Vein endothelial cell (primary cell): ENCODE data around the gene PCDHA12. TPM values are rescaled to one million over a fixed set of nuclear protein-coding genes. Genes with fewer than 3 reads are reported as not detected.

ENCODE experiments used
- total RNA-seq: library from RNA; depleted of rRNA; stranded (reverse); fragments of >200 nt; gene quantifications from 2 replicates; pipeline ENCODE4 v1.2.3, GENCODE V29; 2012

PCDHA12 gene
- under 0.01 TPM in 1 of 2 replicates, not detected in the other for total RNA-seq

GRCh38 chr5:140875085-140876065 lies at the start of gene PCDHA12:
PCDHA12 (plus strand) TSS chr5:140875308; CDS start chr5:140875473, 165 bp downstream.

GRCh38 chr5:140827704-140828361 lies 47.3 kb upstream of the PCDHA12 start, which contains the start of gene PCDHA6:
PCDHA6 (plus strand) TSS chr5:140827960; CDS start chr5:140828092, 132 bp downstream.

GRCh38 chr5:140833993-140834392 lies 41.1 kb upstream of the PCDHA12 start, which contains the start of gene PCDHA7:
PCDHA7 (plus strand) TSS chr5:140834269; CDS start chr5:140834384, 115 bp downstream.

GRCh38 chr5:140840978-140841962 lies 33.8 kb upstream of the PCDHA12 start, which contains the start of gene PCDHA8:
PCDHA8 (plus strand) TSS chr5:140841187; CDS start chr5:140841322, 135 bp downstream.

GRCh38 chr5:140848139-140849102 lies 26.7 kb upstream of the PCDHA12 start, which contains the start of gene PCDHA9:
PCDHA9 (plus strand) TSS chr5:140848382; CDS start chr5:140848496, 114 bp downstream.

GRCh38 chr5:140855772-140856674 lies 19.1 kb upstream of the PCDHA12 start, which contains the start of gene PCDHA10:
PCDHA10 (plus strand) TSS chr5:140855897; CDS start chr5:140856049, 152 bp downstream.

GRCh38 chr5:140868721-140869554 lies 6.2 kb upstream of the PCDHA12 start, which contains the start of gene PCDHA11:
PCDHA11 (plus strand) TSS chr5:140868957; CDS start chr5:140869104, 147 bp downstream.

GRCh38 chr5:140881889-140882590 lies 6.9 kb downstream of the PCDHA12 start, which contains the start of gene PCDHA13:
PCDHA13 (plus strand) TSS chr5:140882124; CDS start chr5:140882269, 145 bp downstream.

GRCh38 chr5:140925806-140926442 lies 50.8 kb downstream of the PCDHA12 start, which contains the start of gene PCDHAC1:
PCDHAC1 (plus strand) TSS chr5:140926299; CDS start chr5:140926893, 594 bp downstream.

Other genes with a start within 250 kb of the PCDHA12 start
- 0.57 TPM in 1 of 2 replicates, not detected in the other for gene CD14, start 242.1 kb upstream of the PCDHA12 start, total RNA-seq
- 9.8 and 20.6 TPM in 2 replicates for gene TMCO6, start 235.9 kb upstream of the PCDHA12 start, total RNA-seq
- gene NDUFA2, start 227.7 kb upstream of the PCDHA12 start, total RNA-seq = 24.4 and 30.4 TPM in 2 replicates
- gene IK, start 227.5 kb upstream of the PCDHA12 start, total RNA-seq = 72.5 and 85.6 TPM in 2 replicates
- 28.4 and 28.8 TPM in 2 replicates for gene WDR55, start 210.4 kb upstream of the PCDHA12 start, total RNA-seq
- 0.38 TPM in 1 of 2 replicates, not detected in the other for gene DND1, start 201.7 kb upstream of the PCDHA12 start, total RNA-seq
- gene HARS1, start 183.9 kb upstream of the PCDHA12 start, total RNA-seq = 48.7 and 60.9 TPM in 2 replicates
- 31.7 and 39.1 TPM in 2 replicates for gene HARS2, start 183.9 kb upstream of the PCDHA12 start, total RNA-seq
- gene ZMAT2, start 174.9 kb upstream of the PCDHA12 start, total RNA-seq = 25.2 and 32.4 TPM in 2 replicates
- gene PCDHA1, start 89.2 kb upstream of the PCDHA12 start, total RNA-seq = not detected in 2 replicates
- gene PCDHA2, start 80.5 kb upstream of the PCDHA12 start, total RNA-seq = under 0.01 TPM in 1 of 2 replicates, not detected in the other
- gene PCDHA3, start 74.3 kb upstream of the PCDHA12 start, total RNA-seq = under 0.01 and 0.19 TPM in 2 replicates
- gene PCDHA4, start 68.2 kb upstream of the PCDHA12 start, total RNA-seq = 0.10 and 0.33 TPM in 2 replicates
- under 0.01 and 0.10 TPM in 2 replicates for gene PCDHA5, start 53.7 kb upstream of the PCDHA12 start, total RNA-seq
- 0.19 and 0.33 TPM in 2 replicates for gene PCDHA6, start 47.3 kb upstream of the PCDHA12 start, total RNA-seq
- gene PCDHA7, start 41.0 kb upstream of the PCDHA12 start, total RNA-seq = 0.19 and 0.33 TPM in 2 replicates
- under 0.01 TPM in 1 of 2 replicates, not detected in the other for gene PCDHA8, start 34.1 kb upstream of the PCDHA12 start, total RNA-seq
- under 0.01 TPM in 2 replicates for gene PCDHA9, start 26.9 kb upstream of the PCDHA12 start, total RNA-seq
- gene PCDHA10, start 19.4 kb upstream of the PCDHA12 start, total RNA-seq = under 0.01 and 0.19 TPM in 2 replicates
- under 0.01 and 0.10 TPM in 2 replicates for gene PCDHA11, start 6.4 kb upstream of the PCDHA12 start, total RNA-seq
- gene PCDHA13, start 6.8 kb downstream of the PCDHA12 start, total RNA-seq = not detected in 2 replicates
- gene PCDHAC1, start 51.0 kb downstream of the PCDHA12 start, total RNA-seq = 0.10 and 0.33 TPM in 2 replicates
- gene PCDHAC2, start 91.2 kb downstream of the PCDHA12 start, total RNA-seq = 0.33 and 1.9 TPM in 2 replicates
- gene PCDHB1, start 176.1 kb downstream of the PCDHA12 start, total RNA-seq = not detected in 2 replicates
- gene PCDHB2, start 219.3 kb downstream of the PCDHA12 start, total RNA-seq = 1.6 and 2.0 TPM in 2 replicates
- 0.57 and 0.65 TPM in 2 replicates for gene PCDHB3, start 225.2 kb downstream of the PCDHA12 start, total RNA-seq
- 0.19 and 0.33 TPM in 2 replicates for gene PCDHB4, start 246.5 kb downstream of the PCDHA12 start, total RNA-seq